ENCODE results near the gene PDE11A. TPM values are rescaled to one million over a fixed set of nuclear protein-coding genes. Genes with fewer than 3 reads are reported as not detected.

The PDE11A gene
- total RNA-seq, 1 donor from 2014 or later = not detected

DNA sequence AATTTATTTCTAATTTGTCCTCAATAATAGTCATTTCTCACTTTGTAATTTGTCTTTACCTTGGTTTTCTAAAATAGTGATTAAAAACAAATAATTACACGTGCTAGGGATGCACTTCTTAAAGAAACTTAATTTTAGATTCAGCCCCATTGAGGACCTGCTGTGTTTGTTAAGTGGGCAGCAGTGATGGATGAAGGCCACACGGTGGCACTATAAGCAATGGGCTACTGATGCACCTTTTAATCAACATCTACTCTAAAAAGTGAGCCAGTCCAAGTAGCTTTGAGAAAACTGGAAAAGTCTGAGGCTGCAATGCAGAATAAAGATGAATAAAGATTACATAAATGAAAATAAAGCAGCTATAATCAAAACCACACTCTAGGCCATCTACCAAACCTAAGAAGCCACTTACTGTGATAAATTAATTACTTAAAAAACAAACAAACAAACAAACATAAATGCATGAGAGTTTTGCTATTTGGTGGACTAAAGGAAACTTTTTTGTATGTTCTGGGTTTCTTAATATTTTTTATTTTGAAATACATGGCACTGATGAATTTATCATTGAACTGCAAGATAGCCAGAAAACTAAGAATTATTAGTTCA, 89.3 kb downstream of the PDE11A start:
- peaks cover 3% of the 10 kb centered on the region for H3K9me3 Mint-ChIP-seq
- H3K36me3 Mint-ChIP-seq (ENCODE audit: low read depth) = no peaks in the 10 kb centered on the region
- TF ChIP-seq, protein P1, sequence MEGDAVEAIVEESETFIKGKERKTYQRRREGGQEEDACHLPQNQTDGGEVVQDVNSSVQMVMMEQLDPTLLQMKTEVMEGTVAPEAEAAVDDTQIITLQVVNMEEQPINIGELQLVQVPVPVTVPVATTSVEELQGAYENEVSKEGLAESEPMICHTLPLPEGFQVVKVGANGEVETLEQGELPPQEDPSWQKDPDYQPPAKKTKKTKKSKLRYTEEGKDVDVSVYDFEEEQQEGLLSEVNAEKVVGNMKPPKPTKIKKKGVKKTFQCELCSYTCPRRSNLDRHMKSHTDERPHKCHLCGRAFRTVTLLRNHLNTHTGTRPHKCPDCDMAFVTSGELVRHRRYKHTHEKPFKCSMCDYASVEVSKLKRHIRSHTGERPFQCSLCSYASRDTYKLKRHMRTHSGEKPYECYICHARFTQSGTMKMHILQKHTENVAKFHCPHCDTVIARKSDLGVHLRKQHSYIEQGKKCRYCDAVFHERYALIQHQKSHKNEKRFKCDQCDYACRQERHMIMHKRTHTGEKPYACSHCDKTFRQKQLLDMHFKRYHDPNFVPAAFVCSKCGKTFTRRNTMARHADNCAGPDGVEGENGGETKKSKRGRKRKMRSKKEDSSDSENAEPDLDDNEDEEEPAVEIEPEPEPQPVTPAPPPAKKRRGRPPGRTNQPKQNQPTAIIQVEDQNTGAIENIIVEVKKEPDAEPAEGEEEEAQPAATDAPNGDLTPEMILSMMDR (IDR thresholded peaks at IDR 0.05) = no peak
- no peaks in the 10 kb centered on the region for H3K4me1 Mint-ChIP-seq
- H3K4me3 Mint-ChIP-seq = no peak overlapping the region
- no peak overlapping the region for H3K27ac Mint-ChIP-seq
- DNase-seq = no peak
- intact Hi-C loops (cut with micrococcal nuclease) = no loop called here
- ChIA-PET POLR2A (no interaction called here), CTCF (interaction anchor here (1.7 kb wide), 1 partner anchor 10 kb away, joined by 6 read pairs; no protein-coding TSS in a partner anchor)
- peak; percentile 31 for ATAC-seq (ENCODE audit: low read depth)
- no peaks in the 10 kb centered on the region for H3K27me3 Mint-ChIP-seq

DNA sequence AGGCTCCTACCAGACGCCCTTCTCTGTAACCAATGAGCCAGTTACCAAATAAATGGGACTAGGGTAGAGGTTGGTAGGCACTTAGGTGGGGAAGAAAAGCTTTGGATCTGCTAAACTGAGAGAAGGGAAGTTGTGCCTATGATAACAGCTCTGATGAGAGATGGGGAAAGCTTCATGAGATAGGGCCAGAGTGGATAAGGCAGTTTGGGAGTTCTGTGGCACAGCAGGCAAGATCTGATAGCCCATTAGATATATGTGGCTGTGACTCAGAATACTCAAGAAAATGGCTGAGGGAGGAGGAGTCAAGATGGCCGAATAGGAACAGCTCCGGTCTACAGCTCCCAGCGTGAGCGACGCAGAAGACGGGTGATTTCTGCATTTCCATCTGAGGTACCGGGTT, 99.8 kb downstream of the PDE11A start:
- H3K9me3 Mint-ChIP-seq = no peaks in the 10 kb centered on the region
- CTCF ChIA-PET = no interaction called here
- TF ChIP-seq, protein P1 (IDR thresholded peaks at IDR 0.05) = no peak
- no peak overlapping the region for H3K4me3 Mint-ChIP-seq
- H3K27me3 Mint-ChIP-seq = no peaks in the 10 kb centered on the region
- no peaks in the 10 kb centered on the region for H3K4me1 Mint-ChIP-seq
- POLR2A ChIA-PET = no interaction called here
- intact Hi-C loops (cut with micrococcal nuclease) = no loop called here
- no peaks in the 10 kb centered on the region for H3K36me3 Mint-ChIP-seq (ENCODE audit: low read depth)
- no peak for ATAC-seq (ENCODE audit: low read depth)
- no peak for DNase-seq
- no peak overlapping the region for H3K27ac Mint-ChIP-seq

DNA sequence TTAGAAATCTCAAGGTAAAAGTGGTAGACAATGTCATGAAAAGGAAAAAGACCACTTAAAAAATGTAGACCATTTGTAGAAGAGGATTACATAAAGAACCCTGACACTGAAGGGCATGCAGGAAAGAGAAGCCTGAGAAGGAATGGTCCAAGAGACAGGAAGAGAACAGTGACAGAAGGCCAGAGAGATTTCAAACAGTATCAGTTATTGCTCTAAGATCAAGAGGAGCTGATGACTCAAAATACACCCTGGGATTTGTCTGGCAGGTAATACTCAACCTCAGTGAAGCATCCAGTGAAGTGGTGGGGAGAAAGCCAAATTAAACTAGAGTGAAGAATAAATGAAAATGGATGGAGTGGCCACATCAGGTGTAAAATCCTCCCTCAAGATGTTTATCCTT, 100.5 kb downstream of the PDE11A start:
- CTCF ChIA-PET = no interaction called here

DNA sequence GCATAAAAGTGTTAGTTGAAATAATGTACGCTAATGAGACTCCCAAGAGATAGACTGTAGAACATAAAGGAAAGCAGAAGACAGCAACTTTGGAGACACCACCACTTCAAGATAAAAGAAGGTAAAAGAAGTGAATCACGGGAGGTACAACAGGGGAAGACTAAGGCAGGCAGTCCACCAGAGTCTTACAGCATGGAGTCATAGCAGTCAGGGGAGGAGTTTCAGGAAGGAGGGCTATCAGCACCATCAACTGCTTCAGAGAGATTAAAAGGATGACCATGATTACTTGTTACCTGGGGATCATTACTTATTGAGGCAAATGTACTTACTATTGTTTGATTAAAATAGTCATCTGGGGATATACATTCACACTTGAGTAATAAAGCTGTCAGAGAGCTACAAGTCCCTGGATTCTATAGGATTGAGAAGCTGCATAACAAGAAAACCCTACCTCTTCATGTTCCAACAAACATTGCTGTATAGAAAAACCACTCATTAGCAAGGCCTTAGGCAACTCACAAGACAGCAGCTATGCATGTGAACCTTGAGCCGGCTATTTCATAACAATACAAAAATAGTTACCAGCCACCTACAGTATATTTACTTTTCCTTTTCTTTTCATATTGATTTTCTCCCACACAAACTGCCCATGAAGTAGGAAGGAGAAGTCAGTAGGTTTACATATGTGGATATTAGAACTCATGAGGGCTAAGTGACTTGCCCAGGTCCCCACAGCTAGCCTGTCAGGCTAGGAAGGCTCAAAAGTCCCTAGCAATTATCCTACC, 101.7 kb downstream of the PDE11A start:
- intact Hi-C loops (cut with micrococcal nuclease) = no loop called here
- ChIA-PET CTCF (no interaction called here), POLR2A (no interaction called here)
- TF ChIP-seq, protein P1 (IDR thresholded peaks at IDR 0.05) = no peak
- Mint-ChIP-seq H3K36me3 (ENCODE audit: low read depth) (no peaks in the 10 kb centered on the region), H3K4me3 (no peak overlapping the region), H3K27me3 (peaks cover 3% of the 10 kb centered on the region), H3K4me1 (no peaks in the 10 kb centered on the region), H3K9me3 (no peaks in the 10 kb centered on the region), H3K27ac (no peak overlapping the region)
- ATAC-seq (ENCODE audit: low read depth) (no peak), DNase-seq (no peak)

More for the DNA sequence above, 100.5 kb downstream of the PDE11A start:
- ATAC-seq (ENCODE audit: low read depth) = no peak
- Mint-ChIP-seq H3K27ac (no peak overlapping the region), H3K4me3 (no peak overlapping the region), H3K27me3 (no peaks in the 10 kb centered on the region), H3K36me3 (ENCODE audit: low read depth) (no peaks in the 10 kb centered on the region), H3K9me3 (no peaks in the 10 kb centered on the region), H3K4me1 (no peaks in the 10 kb centered on the region)
- TF ChIP-seq, protein P1 (IDR thresholded peaks at IDR 0.05) = no peak
- no peak for DNase-seq
- intact Hi-C loops (cut with micrococcal nuclease) = no loop called here
- POLR2A ChIA-PET = no interaction called here

DNA sequence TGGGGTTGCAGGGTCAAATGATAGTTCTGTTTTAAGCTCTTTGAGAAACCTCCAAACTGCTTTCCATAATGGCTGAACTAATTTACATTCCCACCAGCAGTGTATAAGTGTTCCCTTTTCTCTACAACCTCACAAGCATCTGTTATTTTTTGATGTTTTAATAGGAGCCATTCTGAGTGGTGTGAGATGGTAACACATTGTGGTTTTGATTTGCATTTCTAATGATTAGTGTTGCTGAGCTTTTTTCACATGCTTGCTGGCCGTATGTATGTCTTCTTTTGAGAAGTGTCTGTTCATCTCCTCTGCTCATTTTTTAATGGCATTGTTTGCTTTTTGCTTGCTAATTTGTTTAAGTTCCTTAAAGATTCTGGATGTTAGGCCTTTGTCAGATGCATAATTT, 107.7 kb downstream of the PDE11A start:
- ATAC-seq (ENCODE audit: low read depth) = no peak
- Mint-ChIP-seq H3K4me1 (no peaks in the 10 kb centered on the region), H3K9me3 (no peaks in the 10 kb centered on the region), H3K27ac (no peak overlapping the region), H3K27me3 (peaks cover 3% of the 10 kb centered on the region), H3K4me3 (no peak overlapping the region), H3K36me3 (ENCODE audit: low read depth) (no peaks in the 10 kb centered on the region)
- TF ChIP-seq, protein P1 (IDR thresholded peaks at IDR 0.05) = no peak
- no peak for DNase-seq
- ChIA-PET POLR2A (no interaction called here), CTCF (no interaction called here)
- intact Hi-C loops (cut with micrococcal nuclease) = no loop called here
